HEK293 (cell line): ENCODE results near the gene MED13L.

Experiments
- CTCF ChIA-PET: fragments of 350-600 bp; formaldehyde crosslinking; extraction: SDS; loops from one replicate; lab custom pipeline; 2021; ENCODE audit warnings: antibody characterized with exemption; lab: Yijun Ruan, JAX
- POLR2A ChIA-PET: fragments of 300-600 bp; formaldehyde crosslinking; extraction: SDS; loops from one replicate; lab custom pipeline; 2020; ENCODE audit warnings: antibody characterized with exemption, inconsistent platforms; lab: Yijun Ruan, JAX
- H3K27ac ChIP-seq: fragments of 200-500 bp; sonication (Bioruptor generic); 2 replicates; pipeline ENCODE4 v1.5.1; 2014; ENCODE audit warnings: low read depth, low read length, control low read depth, inconsistent platforms; ENCODE audit errors: extremely low read depth
- H3K36me3 ChIP-seq, 2 experiments: fragments of 200-500 bp in 1 of 2; sonication (Bioruptor generic) in 1 of 2; 1 replicate in 1 of 2; 2 replicates in 1 of 2; pipeline ENCODE4 v1.5.1; 2014 to 2017; ENCODE audit warnings: inconsistent platforms in 2 of 2, low read length in 2 of 2; ENCODE audit not compliant: control insufficient read depth in 2 of 2, insufficient read depth in 1 of 2
- H3K4me1 ChIP-seq: fragments of 200-500 bp; sonication (Bioruptor generic); 2 replicates; pipeline ENCODE4 v1.5.1; 2014; ENCODE audit warnings: mild to moderate bottlenecking, low read length, inconsistent platforms; ENCODE audit not compliant: control insufficient read depth, insufficient read depth
- H3K4me3 ChIP-seq: 2 replicates; pipeline ENCODE4 v1.5.1; 2011; ENCODE audit warnings: low read depth, mild to moderate bottlenecking, control low read depth, low read length, moderate library complexity
- H3K9me3 ChIP-seq: fragments of 200-500 bp; sonication (Bioruptor generic); 2 replicates; pipeline ENCODE4 v1.5.1; 2014; ENCODE audit warnings: low read depth, low read length, inconsistent platforms; ENCODE audit not compliant: control insufficient read depth, insufficient read depth
- GFI1B ChIP-seq: fragments of 450-650 bp; formaldehyde crosslinking; IDR thresholded peaks from 2 replicates; pipeline ENCODE4 v1.5.1; 2016; ENCODE audit warnings: missing biosample characterization, missing genetic modification characterization
- KLF16 ChIP-seq: fragments of 450-650 bp; formaldehyde crosslinking; IDR thresholded peaks from 2 replicates; pipeline ENCODE4 v1.5.1; 2017; ENCODE audit warnings: missing biosample characterization, missing genetic modification characterization
- PRDM6 ChIP-seq: fragments of 450-650 bp; formaldehyde crosslinking; IDR thresholded peaks from 2 replicates; pipeline ENCODE4 v1.5.1; 2017; ENCODE audit warnings: missing biosample characterization, missing genetic modification characterization
- REPIN1 ChIP-seq: fragments of 450-650 bp; formaldehyde crosslinking; IDR thresholded peaks from 2 replicates; pipeline ENCODE4 v1.5.1; 2017; ENCODE audit warnings: missing biosample characterization, missing genetic modification characterization, low read depth
- TCF7L2 ChIP-seq: IDR thresholded peaks from 2 replicates; pipeline ENCODE4 v1.6.1; 2011; ENCODE audit warnings: low read depth, mild to moderate bottlenecking, inconsistent platforms, low read length, moderate library complexity, borderline replicate concordance
- ZNF148 ChIP-seq: fragments of 450-650 bp; formaldehyde crosslinking; IDR thresholded peaks from 2 replicates; pipeline ENCODE4 v1.5.0; 2017; ENCODE audit warnings: missing biosample characterization, missing genetic modification characterization, borderline replicate concordance
- ZNF221 ChIP-seq: fragments of 450-650 bp; formaldehyde crosslinking; IDR thresholded peaks from 2 replicates; pipeline ENCODE4 v1.5.1; 2017; ENCODE audit warnings: missing biosample characterization, missing genetic modification characterization, borderline replicate concordance
- ZNF354C ChIP-seq: fragments of 450-650 bp; formaldehyde crosslinking; IDR thresholded peaks from 2 replicates; pipeline ENCODE4 v1.5.1; 2016; ENCODE audit warnings: missing biosample characterization, missing genetic modification characterization, low read depth, borderline replicate concordance
- ZNF398 ChIP-seq: fragments of 450-650 bp; formaldehyde crosslinking; IDR thresholded peaks from 2 replicates; pipeline ENCODE4 v1.5.1; 2017; ENCODE audit warnings: missing biosample characterization, missing genetic modification characterization
- ZNF548 ChIP-seq: fragments of 450-650 bp; formaldehyde crosslinking; IDR thresholded peaks from 2 replicates; pipeline ENCODE4 v1.5.1; 2016; ENCODE audit warnings: missing biosample characterization, missing genetic modification characterization
- TF ChIP-seq, protein P1 (sequence below): fragments of 450-650 bp; formaldehyde crosslinking; IDR thresholded peaks from 2 replicates; pipeline ENCODE4 v1.5.1; 2016; ENCODE audit warnings: missing biosample characterization, missing genetic modification characterization
- TF ChIP-seq, protein P2 (sequence below): fragments of 450-650 bp; formaldehyde crosslinking; IDR thresholded peaks from 2 replicates; pipeline ENCODE4 v1.5.1; 2016; ENCODE audit warnings: missing biosample characterization, missing genetic modification characterization
- TF ChIP-seq, protein P3 (sequence below): fragments of 450-650 bp; IDR thresholded peaks from 2 replicates; pipeline ENCODE4 v1.5.1; 2018; ENCODE audit warnings: missing biosample characterization, mild to moderate bottlenecking, missing genetic modification characterization

Gene MED13L

GRCh38 chr12:116204169-116204568 lies 73.3 kb downstream of the MED13L start (continued):
- no peak for TF ChIP-seq TCF7L2

DNA sequence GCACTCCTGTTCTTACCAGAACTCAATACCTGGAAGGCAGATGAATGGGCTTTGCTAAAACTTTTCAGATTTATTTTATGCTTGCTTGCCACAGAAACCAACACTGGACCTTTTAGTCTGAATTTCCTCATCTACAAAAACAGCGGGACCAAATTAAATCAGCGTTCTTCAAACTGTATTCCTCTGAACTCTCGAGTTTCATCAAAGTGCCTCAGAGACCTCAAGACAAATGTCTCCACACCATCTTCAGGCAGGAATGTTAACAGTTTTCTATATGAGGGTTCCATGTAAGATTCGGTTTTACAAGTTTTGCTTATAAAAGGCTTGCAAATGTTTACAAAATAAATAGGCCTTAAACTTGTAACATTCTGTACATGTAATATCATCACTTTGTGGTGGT lies 74.6 kb downstream of the MED13L start:
- POLR2A ChIA-PET: no interaction called here
- H3K9me3 ChIP-seq: no peaks in the 10 kb centered on the region
- no peak overlapping the region for H3K4me3 ChIP-seq
- TF ChIP-seq TCF7L2 (no peak), ZNF148 (no peak), KLF16 (tag by site-specific recombination) (no peak), PRDM6 (peak; percentile 36; the same call in 1 of the 2 replicates), ZNF548 (tag by site-specific recombination) (no peak), REPIN1 (tag by site-specific recombination) (no peak), ZNF354C (tag by site-specific recombination) (no peak), ZNF221 (tag by site-specific recombination) (no peak), GFI1B (tag by site-specific recombination) (0 out of 2 replicates have a peak, but pooled peaks have one; percentile 67)
- TF ChIP-seq, protein P1, sequence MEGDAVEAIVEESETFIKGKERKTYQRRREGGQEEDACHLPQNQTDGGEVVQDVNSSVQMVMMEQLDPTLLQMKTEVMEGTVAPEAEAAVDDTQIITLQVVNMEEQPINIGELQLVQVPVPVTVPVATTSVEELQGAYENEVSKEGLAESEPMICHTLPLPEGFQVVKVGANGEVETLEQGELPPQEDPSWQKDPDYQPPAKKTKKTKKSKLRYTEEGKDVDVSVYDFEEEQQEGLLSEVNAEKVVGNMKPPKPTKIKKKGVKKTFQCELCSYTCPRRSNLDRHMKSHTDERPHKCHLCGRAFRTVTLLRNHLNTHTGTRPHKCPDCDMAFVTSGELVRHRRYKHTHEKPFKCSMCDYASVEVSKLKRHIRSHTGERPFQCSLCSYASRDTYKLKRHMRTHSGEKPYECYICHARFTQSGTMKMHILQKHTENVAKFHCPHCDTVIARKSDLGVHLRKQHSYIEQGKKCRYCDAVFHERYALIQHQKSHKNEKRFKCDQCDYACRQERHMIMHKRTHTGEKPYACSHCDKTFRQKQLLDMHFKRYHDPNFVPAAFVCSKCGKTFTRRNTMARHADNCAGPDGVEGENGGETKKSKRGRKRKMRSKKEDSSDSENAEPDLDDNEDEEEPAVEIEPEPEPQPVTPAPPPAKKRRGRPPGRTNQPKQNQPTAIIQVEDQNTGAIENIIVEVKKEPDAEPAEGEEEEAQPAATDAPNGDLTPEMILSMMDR: no peak
- TF ChIP-seq, protein P2, sequence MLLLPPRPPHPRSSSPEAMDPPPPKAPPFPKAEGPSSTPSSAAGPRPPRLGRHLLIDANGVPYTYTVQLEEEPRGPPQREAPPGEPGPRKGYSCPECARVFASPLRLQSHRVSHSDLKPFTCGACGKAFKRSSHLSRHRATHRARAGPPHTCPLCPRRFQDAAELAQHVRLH (tag by site-specific recombination): no peak
- TF ChIP-seq, all 188 proteins: peak for 2
- H3K4me1 ChIP-seq: peaks cover 15% of the 10 kb centered on the region
- CTCF ChIA-PET: no interaction called here
- H3K36me3 ChIP-seq: no peaks in the 10 kb centered on the region
- no peak overlapping the region for H3K27ac ChIP-seq

GRCh38 chr12:116202433-116202832 lies 75.1 kb downstream of the MED13L start:
- Histone ChIP-seq H3K36me3 (no peaks in the 10 kb centered on the region), H3K9me3 (no peaks in the 10 kb centered on the region)
- ChIA-PET POLR2A (no interaction called here), CTCF (interaction anchor here (0.6 kb wide), 1 partner anchor 491 kb away, joined by 4 read pairs; no protein-coding TSS in a partner anchor)
- TF ChIP-seq, protein P3, sequence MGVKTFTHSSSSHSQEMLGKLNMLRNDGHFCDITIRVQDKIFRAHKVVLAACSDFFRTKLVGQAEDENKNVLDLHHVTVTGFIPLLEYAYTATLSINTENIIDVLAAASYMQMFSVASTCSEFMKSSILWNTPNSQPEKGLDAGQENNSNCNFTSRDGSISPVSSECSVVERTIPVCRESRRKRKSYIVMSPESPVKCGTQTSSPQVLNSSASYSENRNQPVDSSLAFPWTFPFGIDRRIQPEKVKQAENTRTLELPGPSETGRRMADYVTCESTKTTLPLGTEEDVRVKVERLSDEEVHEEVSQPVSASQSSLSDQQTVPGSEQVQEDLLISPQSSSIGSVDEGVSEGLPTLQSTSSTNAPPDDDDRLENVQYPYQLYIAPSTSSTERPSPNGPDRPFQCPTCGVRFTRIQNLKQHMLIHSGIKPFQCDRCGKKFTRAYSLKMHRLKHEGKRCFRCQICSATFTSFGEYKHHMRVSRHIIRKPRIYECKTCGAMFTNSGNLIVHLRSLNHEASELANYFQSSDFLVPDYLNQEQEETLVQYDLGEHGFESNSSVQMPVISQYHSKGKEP (tag by site-specific recombination): peak; percentile 60
- no peak for TF ChIP-seq ZNF398 (tag by site-specific recombination)
- TF ChIP-seq, all 188 proteins: peak for 1
- Histone ChIP-seq H3K4me1 (peaks cover 14% of the 10 kb centered on the region), H3K4me3 (no peak overlapping the region), H3K27ac (no peak overlapping the region)
